ENCODE measurements around the gene ERCC4. TPM values are rescaled to one million over a fixed set of nuclear protein-coding genes. Genes with fewer than 3 reads are reported as not detected.

The ERCC4 gene
- polyA plus RNA-seq, 1 donor, result 5.9 TPM

GRCh38 chr16:13940397-13940933, 20.5 kb downstream of the ERCC4 start:
- no peak overlapping the region for H3K4me3 ChIP-seq (ENCODE audit: low read length)
- no CpG with 5 or more reads among the region's 3 CpGs for WGBS (ENCODE audit: insufficient coverage, low lambda C conversion rate)
- H3K36me3 ChIP-seq (ENCODE audit: control insufficient read depth, insufficient read depth, low read length), result peaks cover 28% of the 10 kb centered on the region
- no peaks in the 10 kb centered on the region for H3K9me3 ChIP-seq (ENCODE audit: control insufficient read depth, low read depth, low read length)
- H3K27me3 ChIP-seq (ENCODE audit: control insufficient read depth, insufficient read depth, low read length), result no peaks in the 10 kb centered on the region
- H3K4me1 ChIP-seq (ENCODE audit: control insufficient read depth, insufficient read depth, low read length), result peaks cover 8% of the 10 kb centered on the region
- peak; percentile 73 to 74 for DNase-seq
- H3K27ac ChIP-seq (ENCODE audit: low read length), result peak overlapping the region; percentile 71

- H3K36me3 ChIP-seq (ENCODE audit: control insufficient read depth, insufficient read depth, low read length), result peaks cover 31% of the 10 kb centered on the region
- H3K27me3 ChIP-seq (ENCODE audit: control insufficient read depth, insufficient read depth, low read length), result no peaks in the 10 kb centered on the region
- no peaks in the 10 kb centered on the region for H3K4me1 ChIP-seq (ENCODE audit: control insufficient read depth, insufficient read depth, low read length)
- WGBS (ENCODE audit: insufficient coverage, low lambda C conversion rate), result no CpG with 5 or more reads among the region's 4 CpGs
- no peak overlapping the region for H3K4me3 ChIP-seq (ENCODE audit: low read length)
- no peak overlapping the region for H3K27ac ChIP-seq (ENCODE audit: low read length)
- no peak for DNase-seq
- H3K9me3 ChIP-seq (ENCODE audit: control insufficient read depth, low read depth, low read length), result no peaks in the 10 kb centered on the region
Measured at GRCh38 chr16:13944816-13945215, 24.9 kb downstream of the ERCC4 start.

GRCh38 chr16:13945744-13946485, 26.0 kb downstream of the ERCC4 start:
- Histone ChIP-seq H3K27ac (ENCODE audit: low read length) (peak overlapping the region; percentile 49), H3K4me1 (ENCODE audit: control insufficient read depth, insufficient read depth, low read length) (no peaks in the 10 kb centered on the region), H3K9me3 (ENCODE audit: control insufficient read depth, low read depth, low read length) (no peaks in the 10 kb centered on the region), H3K4me3 (ENCODE audit: low read length) (no peak overlapping the region), H3K36me3 (ENCODE audit: control insufficient read depth, insufficient read depth, low read length) (peaks cover 31% of the 10 kb centered on the region), H3K27me3 (ENCODE audit: control insufficient read depth, insufficient read depth, low read length) (no peaks in the 10 kb centered on the region)
- peak in 1 of 2 donors; percentile 64 for DNase-seq
- WGBS (ENCODE audit: insufficient coverage, low lambda C conversion rate), result no CpG with 5 or more reads among the region's 9 CpGs

- DNase-seq, result no peak
- Histone ChIP-seq H3K4me3 (ENCODE audit: low read length) (no peak overlapping the region), H3K4me1 (ENCODE audit: control insufficient read depth, insufficient read depth, low read length) (no peaks in the 10 kb centered on the region), H3K27ac (ENCODE audit: low read length) (no peak overlapping the region), H3K36me3 (ENCODE audit: control insufficient read depth, insufficient read depth, low read length) (peaks cover 31% of the 10 kb centered on the region), H3K27me3 (ENCODE audit: control insufficient read depth, insufficient read depth, low read length) (no peaks in the 10 kb centered on the region), H3K9me3 (ENCODE audit: control insufficient read depth, low read depth, low read length) (no peaks in the 10 kb centered on the region)
- 100% methylated on average over 2 of the region's 9 CpGs for WGBS (ENCODE audit: insufficient coverage, low lambda C conversion rate)
Measured at GRCh38 chr16:13948086-13948485, 28.1 kb downstream of the ERCC4 start.

- Histone ChIP-seq H3K4me3 (ENCODE audit: low read length) (no peak overlapping the region), H3K27ac (ENCODE audit: low read length) (no peak overlapping the region), H3K9me3 (ENCODE audit: control insufficient read depth, low read depth, low read length) (no peaks in the 10 kb centered on the region), H3K4me1 (ENCODE audit: control insufficient read depth, insufficient read depth, low read length) (no peaks in the 10 kb centered on the region), H3K36me3 (ENCODE audit: control insufficient read depth, insufficient read depth, low read length) (peaks cover 22% of the 10 kb centered on the region), H3K27me3 (ENCODE audit: control insufficient read depth, insufficient read depth, low read length) (no peaks in the 10 kb centered on the region)
- 100% methylated on average over 2 of the region's 5 CpGs for WGBS (ENCODE audit: insufficient coverage, low lambda C conversion rate)
- DNase-seq, result no peak
Measured at GRCh38 chr16:13950821-13951547, 31.0 kb downstream of the ERCC4 start.

GRCh38 chr16:13951611-13952010, 31.7 kb downstream of the ERCC4 start:
- H3K36me3 ChIP-seq (ENCODE audit: control insufficient read depth, insufficient read depth, low read length), result peaks cover 17% of the 10 kb centered on the region
- H3K27ac ChIP-seq (ENCODE audit: low read length), result no peak overlapping the region
- H3K4me1 ChIP-seq (ENCODE audit: control insufficient read depth, insufficient read depth, low read length), result peaks cover 4% of the 10 kb centered on the region
- H3K4me3 ChIP-seq (ENCODE audit: low read length), result no peak overlapping the region
- H3K9me3 ChIP-seq (ENCODE audit: control insufficient read depth, low read depth, low read length), result no peaks in the 10 kb centered on the region
- DNase-seq, result no peak
- WGBS (ENCODE audit: insufficient coverage, low lambda C conversion rate), result 71% methylated on average over 1 of the region's 3 CpGs
- no peaks in the 10 kb centered on the region for H3K27me3 ChIP-seq (ENCODE audit: control insufficient read depth, insufficient read depth, low read length)

GRCh38 chr16:13953501-13953900, 33.5 kb downstream of the ERCC4 start:
- peaks cover 4% of the 10 kb centered on the region for H3K36me3 ChIP-seq (ENCODE audit: control insufficient read depth, insufficient read depth, low read length)
- 20% methylated on average over 1 of the region's 2 CpGs for WGBS (ENCODE audit: insufficient coverage, low lambda C conversion rate)
- H3K27ac ChIP-seq (ENCODE audit: low read length), result no peak overlapping the region
- H3K27me3 ChIP-seq (ENCODE audit: control insufficient read depth, insufficient read depth, low read length), result no peaks in the 10 kb centered on the region
- no peak overlapping the region for H3K4me3 ChIP-seq (ENCODE audit: low read length)
- peak in 1 of 2 donors; percentile 34 for DNase-seq
- no peaks in the 10 kb centered on the region for H3K9me3 ChIP-seq (ENCODE audit: control insufficient read depth, low read depth, low read length)
- peaks cover 15% of the 10 kb centered on the region for H3K4me1 ChIP-seq (ENCODE audit: control insufficient read depth, insufficient read depth, low read length)

GRCh38 chr16:13956635-13957196, 36.8 kb downstream of the ERCC4 start:
- 72% methylated on average over 2 of the region's 14 CpGs for WGBS (ENCODE audit: insufficient coverage, low lambda C conversion rate)
- Histone ChIP-seq H3K4me1 (ENCODE audit: control insufficient read depth, insufficient read depth, low read length) (peaks cover 15% of the 10 kb centered on the region), H3K36me3 (ENCODE audit: control insufficient read depth, insufficient read depth, low read length) (no peaks in the 10 kb centered on the region), H3K27ac (ENCODE audit: low read length) (peak overlapping the region; percentile 71), H3K9me3 (ENCODE audit: control insufficient read depth, low read depth, low read length) (no peaks in the 10 kb centered on the region), H3K27me3 (ENCODE audit: control insufficient read depth, insufficient read depth, low read length) (no peaks in the 10 kb centered on the region), H3K4me3 (ENCODE audit: low read length) (no peak overlapping the region)
- DNase-seq, result no peak

- Histone ChIP-seq H3K27me3 (ENCODE audit: control insufficient read depth, insufficient read depth, low read length) (no peaks in the 10 kb centered on the region), H3K4me1 (ENCODE audit: control insufficient read depth, insufficient read depth, low read length) (peaks cover 15% of the 10 kb centered on the region), H3K9me3 (ENCODE audit: control insufficient read depth, low read depth, low read length) (no peaks in the 10 kb centered on the region), H3K27ac (ENCODE audit: low read length) (peak overlapping the region; percentile 71), H3K4me3 (ENCODE audit: low read length) (no peak overlapping the region), H3K36me3 (ENCODE audit: control insufficient read depth, insufficient read depth, low read length) (no peaks in the 10 kb centered on the region)
- peak; percentile 71 to 87 for DNase-seq
- no CpG with 5 or more reads among the region's 14 CpGs for WGBS (ENCODE audit: insufficient coverage, low lambda C conversion rate)
Measured at GRCh38 chr16:13957197-13958078, 37.5 kb downstream of the ERCC4 start.

GRCh38 chr16:13958474-13958873, 38.5 kb downstream of the ERCC4 start:
- Histone ChIP-seq H3K27me3 (ENCODE audit: control insufficient read depth, insufficient read depth, low read length) (no peaks in the 10 kb centered on the region), H3K4me3 (ENCODE audit: low read length) (no peak overlapping the region), H3K9me3 (ENCODE audit: control insufficient read depth, low read depth, low read length) (no peaks in the 10 kb centered on the region), H3K27ac (ENCODE audit: low read length) (peak overlapping the region; percentile 71), H3K36me3 (ENCODE audit: control insufficient read depth, insufficient read depth, low read length) (no peaks in the 10 kb centered on the region), H3K4me1 (ENCODE audit: control insufficient read depth, insufficient read depth, low read length) (peaks cover 15% of the 10 kb centered on the region)
- no CpG with 5 or more reads among the region's 4 CpGs for WGBS (ENCODE audit: insufficient coverage, low lambda C conversion rate)
- DNase-seq, result peak; percentile 44 to 68
